Measurements from ENCODE around the gene ADH7.

The ADH7 gene

DNA sequence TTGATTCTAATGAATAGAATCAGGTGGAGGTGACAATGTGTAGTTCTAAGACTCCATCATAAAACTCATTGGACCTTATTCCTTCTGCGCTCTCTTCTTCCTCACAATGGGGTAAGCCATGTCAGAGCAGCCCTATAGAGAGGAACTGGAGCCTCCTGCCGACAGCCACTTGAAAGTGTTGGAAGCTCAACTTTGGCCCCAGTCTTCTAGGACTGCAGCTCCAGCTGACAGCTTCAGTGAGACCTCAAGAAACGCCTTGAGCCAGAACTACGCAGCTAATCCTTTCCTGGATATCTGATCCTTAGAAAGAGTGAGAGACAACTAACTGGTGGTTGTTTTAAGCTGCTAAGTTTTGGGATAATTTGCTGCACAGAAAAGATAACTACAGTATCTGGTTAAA lies 22.1 kb upstream of the ADH7 start:
- in situ Hi-C loops (cut with MboI; ENCODE audit: low sequenced_read_pairs, unreplicated experiment): no loop called here
- no peak for DNase-seq (ENCODE audit: low spot score)
- TF ChIP-seq, protein P1, sequence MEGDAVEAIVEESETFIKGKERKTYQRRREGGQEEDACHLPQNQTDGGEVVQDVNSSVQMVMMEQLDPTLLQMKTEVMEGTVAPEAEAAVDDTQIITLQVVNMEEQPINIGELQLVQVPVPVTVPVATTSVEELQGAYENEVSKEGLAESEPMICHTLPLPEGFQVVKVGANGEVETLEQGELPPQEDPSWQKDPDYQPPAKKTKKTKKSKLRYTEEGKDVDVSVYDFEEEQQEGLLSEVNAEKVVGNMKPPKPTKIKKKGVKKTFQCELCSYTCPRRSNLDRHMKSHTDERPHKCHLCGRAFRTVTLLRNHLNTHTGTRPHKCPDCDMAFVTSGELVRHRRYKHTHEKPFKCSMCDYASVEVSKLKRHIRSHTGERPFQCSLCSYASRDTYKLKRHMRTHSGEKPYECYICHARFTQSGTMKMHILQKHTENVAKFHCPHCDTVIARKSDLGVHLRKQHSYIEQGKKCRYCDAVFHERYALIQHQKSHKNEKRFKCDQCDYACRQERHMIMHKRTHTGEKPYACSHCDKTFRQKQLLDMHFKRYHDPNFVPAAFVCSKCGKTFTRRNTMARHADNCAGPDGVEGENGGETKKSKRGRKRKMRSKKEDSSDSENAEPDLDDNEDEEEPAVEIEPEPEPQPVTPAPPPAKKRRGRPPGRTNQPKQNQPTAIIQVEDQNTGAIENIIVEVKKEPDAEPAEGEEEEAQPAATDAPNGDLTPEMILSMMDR (IDR thresholded peaks at IDR 0.05; ENCODE audit: borderline replicate concordance, control extremely low read depth, extremely low read depth, insufficient read depth, missing control alignments): no peak

DNA sequence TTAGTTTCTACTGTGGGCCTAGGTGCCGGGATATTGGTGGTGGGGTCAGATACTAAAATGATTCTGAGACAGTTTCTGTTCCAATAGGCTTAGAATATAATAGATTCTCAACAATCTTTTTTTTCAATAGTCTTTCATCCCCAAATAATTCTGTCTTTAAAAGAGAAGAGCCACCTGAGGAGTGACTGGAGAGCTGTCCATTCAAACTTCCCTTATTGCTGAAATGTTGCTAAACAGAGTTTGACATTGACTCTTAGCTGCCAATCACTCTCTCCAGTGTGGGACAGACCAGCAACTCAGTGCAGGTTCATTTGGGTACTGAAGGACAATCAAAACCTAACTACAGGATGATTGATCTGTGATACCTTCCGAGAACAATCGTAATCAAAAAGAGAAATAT lies 12.4 kb upstream of the ADH7 start:
- in situ Hi-C loops (cut with MboI; ENCODE audit: low sequenced_read_pairs, unreplicated experiment): no loop called here
- TF ChIP-seq, protein P1 (IDR thresholded peaks at IDR 0.05; ENCODE audit: borderline replicate concordance, control extremely low read depth, extremely low read depth, insufficient read depth, missing control alignments): no peak
- no peak for DNase-seq (ENCODE audit: low spot score)

DNA sequence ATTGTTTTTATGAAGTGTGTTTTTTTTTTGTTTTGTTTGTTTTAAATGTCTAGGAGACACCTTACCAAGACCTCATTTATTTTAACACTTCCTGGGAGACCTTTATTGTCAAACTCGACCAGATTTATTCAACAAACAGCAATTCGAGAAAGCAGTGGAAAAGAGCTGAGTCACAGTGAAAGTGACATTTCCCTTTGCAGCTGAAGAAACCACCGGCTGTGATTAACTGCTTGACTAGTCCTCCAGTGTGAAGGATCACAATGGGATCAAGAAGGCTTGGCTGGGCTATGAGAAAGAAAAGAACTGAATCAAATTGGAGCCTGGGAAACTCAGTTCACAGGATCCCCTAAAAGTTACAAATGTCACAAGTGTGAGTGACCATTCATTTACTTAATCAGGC lies 11.9 kb upstream of the ADH7 start:
- DNase-seq (ENCODE audit: low spot score): no peak
- TF ChIP-seq, protein P1 (IDR thresholded peaks at IDR 0.05; ENCODE audit: borderline replicate concordance, control extremely low read depth, extremely low read depth, insufficient read depth, missing control alignments): no peak
- in situ Hi-C loops (cut with MboI; ENCODE audit: low sequenced_read_pairs, unreplicated experiment): no loop called here

DNA sequence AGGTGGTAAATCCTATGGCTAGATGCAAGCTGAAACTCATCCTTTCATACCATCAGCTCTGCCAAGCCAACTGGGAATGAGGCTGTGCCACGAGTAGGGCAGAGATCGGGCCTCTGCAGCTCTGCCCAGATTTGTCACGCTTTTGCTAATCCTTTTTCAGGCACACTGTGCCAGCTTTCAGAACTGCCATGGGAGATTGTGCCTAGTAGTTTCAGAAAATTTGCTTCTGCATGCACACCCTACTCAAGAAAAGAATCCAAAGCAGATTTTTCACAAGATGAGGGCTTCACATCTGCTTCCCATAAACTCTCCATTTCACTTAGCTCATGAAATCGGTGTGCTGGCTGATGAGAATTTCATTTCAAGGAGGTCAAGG lies 3.3 kb upstream of the ADH7 start:
- no peak for DNase-seq (ENCODE audit: low spot score)
- in situ Hi-C loops (cut with MboI; ENCODE audit: low sequenced_read_pairs, unreplicated experiment): no loop called here
- TF ChIP-seq, protein P1 (IDR thresholded peaks at IDR 0.05; ENCODE audit: borderline replicate concordance, control extremely low read depth, extremely low read depth, insufficient read depth, missing control alignments): no peak

DNA sequence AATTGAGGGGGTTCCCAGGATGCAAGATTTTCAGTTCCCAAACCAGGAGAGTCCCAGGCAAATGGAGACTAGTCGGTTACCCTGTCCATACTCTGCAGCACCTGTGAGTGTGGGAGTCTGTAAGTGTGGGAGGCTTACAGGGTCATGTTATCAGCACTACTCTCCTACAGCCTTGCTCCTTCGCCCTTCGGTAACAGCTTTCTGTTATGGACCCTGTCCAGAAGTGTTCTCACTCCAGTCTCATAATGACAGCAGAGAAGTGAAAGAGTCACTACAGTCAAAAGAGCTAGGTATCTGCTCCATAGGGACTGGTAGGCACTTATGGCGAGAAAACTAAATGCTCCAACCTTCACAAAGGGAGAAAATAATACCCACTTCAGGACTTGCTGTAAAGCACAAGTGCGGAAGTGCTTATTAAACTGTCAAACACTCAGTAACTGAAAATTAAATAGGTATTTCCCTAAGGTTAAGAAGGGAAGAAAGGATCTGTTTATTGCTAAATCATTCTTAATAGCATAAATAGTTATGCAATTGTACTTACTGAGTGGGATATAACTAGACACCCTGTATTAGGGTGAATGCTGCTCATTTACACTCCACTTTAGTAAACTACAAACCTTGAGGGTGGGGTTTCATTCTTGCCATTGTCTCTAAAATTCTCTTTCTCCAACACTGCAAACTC lies 2.7 kb upstream of the ADH7 start:
- TF ChIP-seq, protein P1 (IDR thresholded peaks at IDR 0.05; ENCODE audit: borderline replicate concordance, control extremely low read depth, extremely low read depth, insufficient read depth, missing control alignments): no peak
- in situ Hi-C loops (cut with MboI; ENCODE audit: low sequenced_read_pairs, unreplicated experiment): no loop called here
- no peak for DNase-seq (ENCODE audit: low spot score)

DNA sequence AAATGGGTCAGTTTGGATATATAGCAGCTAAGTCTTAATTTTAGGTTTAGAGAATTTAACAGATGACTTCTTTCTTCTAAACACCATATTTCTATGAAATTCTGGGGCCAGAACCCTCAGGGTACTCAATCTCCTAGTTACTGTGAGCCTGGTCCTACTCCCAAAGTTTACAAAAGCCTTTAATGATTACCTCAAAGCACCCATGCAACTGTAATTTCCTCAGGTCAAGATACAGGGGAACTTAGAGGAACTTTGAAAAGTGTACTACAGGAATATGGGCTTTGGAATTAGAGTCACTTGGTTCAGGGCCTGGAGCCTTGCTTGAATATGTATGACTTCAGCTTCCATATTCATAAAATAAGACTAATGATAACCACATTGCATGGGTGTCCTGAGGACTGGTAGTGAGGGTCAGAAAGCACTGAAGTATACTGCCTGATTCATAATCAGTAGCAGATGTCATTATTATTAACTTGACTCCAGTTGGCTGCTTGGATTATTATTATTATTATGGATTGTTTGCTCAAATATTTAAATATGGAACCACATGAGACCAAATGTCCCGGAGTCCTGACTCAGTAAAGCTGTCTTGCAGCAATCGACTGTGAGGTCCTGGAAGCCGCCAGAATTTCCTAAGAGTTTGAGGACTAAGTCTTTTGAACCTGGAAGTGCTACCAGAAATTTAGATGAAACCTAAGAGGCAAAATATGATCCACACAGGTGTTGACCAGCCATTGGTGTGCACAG lies 2.0 kb upstream of the ADH7 start:
- DNase-seq (ENCODE audit: low spot score): no peak
- TF ChIP-seq, protein P1 (IDR thresholded peaks at IDR 0.05; ENCODE audit: borderline replicate concordance, control extremely low read depth, extremely low read depth, insufficient read depth, missing control alignments): no peak
- in situ Hi-C loops (cut with MboI; ENCODE audit: low sequenced_read_pairs, unreplicated experiment): no loop called here
